Activated T-cell treated with anti-CD3 and anti-CD28 coated beads, Interleukin-2, amount 50 U/mL, for 24 hours (primary cell): ENCODE data around the gene SCAPER.
A peak's percentile ranks its signal among the peaks of the same experiment; 100 is the strongest.

ENCODE experiments used
- DNase-seq: peaks from one replicate; pipeline ENCODE4 v3.0.0-alpha.2; 2020
- H3K27ac Mint-ChIP-seq: 2 replicates; pipeline ENCODE4 v1.8.0; 2020; ENCODE audit warnings: mild to moderate bottlenecking, mixed read lengths
- H3K27me3 Mint-ChIP-seq: 2 replicates; pipeline ENCODE4 v1.8.0; 2020; ENCODE audit warnings: mixed read lengths
- H3K36me3 Mint-ChIP-seq: 2 replicates; pipeline ENCODE4 v1.8.0; 2020; ENCODE audit warnings: low read depth, mixed read lengths
- H3K4me1 Mint-ChIP-seq: 2 replicates; pipeline ENCODE4 v1.8.0; 2020; ENCODE audit warnings: low read depth, mixed read lengths
- H3K4me3 Mint-ChIP-seq: 2 replicates; pipeline ENCODE4 v1.8.0; 2020; ENCODE audit warnings: mild to moderate bottlenecking, moderate library complexity, mixed read lengths
- H3K9me3 Mint-ChIP-seq: 2 replicates; pipeline ENCODE4 v1.8.0; 2020; ENCODE audit warnings: mixed read lengths

Gene SCAPER

DNA sequence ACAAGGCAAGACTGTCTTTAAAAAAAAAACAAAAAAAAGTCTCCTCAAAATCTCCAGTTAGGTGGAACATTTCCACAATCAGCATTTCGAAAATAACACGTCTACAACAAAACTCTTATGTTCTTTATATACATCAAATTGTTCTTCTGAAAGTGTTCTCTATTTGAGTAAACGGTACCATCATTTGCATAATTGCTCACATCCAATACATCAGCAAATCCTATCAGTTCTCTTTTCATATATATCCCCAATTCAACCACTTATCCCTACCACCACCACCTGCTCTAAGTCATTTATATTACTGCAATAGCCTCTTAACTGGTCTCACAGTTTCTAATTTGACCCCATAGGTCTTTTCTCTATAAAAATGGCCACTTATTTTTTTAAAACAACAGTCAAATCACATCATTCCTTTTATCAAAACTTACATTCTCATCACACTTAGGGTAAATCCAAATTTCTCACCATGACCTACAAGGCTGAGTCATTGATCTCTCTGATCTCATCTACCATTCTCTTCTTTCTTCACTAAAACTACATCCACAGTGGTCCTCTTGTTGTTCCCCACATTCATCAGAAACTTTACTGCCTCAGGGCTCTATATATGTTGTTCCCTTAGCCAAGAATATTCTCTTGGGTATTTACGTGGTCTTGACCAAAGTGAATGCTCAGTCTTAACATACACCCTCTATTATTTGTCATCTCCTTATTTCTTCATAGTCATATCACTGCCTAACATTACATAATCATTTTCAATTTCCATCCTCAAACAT is 237.0 kb downstream of the SCAPER start:
- Mint-ChIP-seq H3K4me1 (peaks cover 8% of the 10 kb centered on the region), H3K9me3 (no peaks in the 10 kb centered on the region), H3K36me3 (peaks cover 24% of the 10 kb centered on the region), H3K4me3 (no peak overlapping the region), H3K27ac (peak overlapping the region; percentile 18), H3K27me3 (no peaks in the 10 kb centered on the region)
- DNase-seq: no peak

DNA sequence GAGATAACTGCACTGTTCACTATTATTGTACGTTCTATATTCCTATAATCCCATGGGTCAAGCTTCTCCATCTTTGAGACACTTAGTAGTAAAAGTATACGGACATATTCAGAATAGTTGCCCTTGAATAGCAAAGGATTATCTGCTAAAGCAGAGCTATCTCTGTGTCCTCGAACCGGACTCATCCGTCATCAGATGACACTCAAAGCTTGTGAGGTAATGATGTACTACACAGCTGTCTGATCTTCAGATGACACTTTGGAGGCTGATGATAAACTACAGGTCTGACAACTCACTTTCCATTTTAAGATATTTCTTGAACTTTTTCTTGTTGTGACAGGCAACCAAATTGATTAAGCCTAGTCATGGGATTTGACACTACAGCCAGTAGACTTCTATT is 240.2 kb downstream of the SCAPER start:
- Mint-ChIP-seq H3K27me3 (no peaks in the 10 kb centered on the region), H3K36me3 (peaks cover 50% of the 10 kb centered on the region), H3K9me3 (peaks cover 2% of the 10 kb centered on the region), H3K4me3 (no peak overlapping the region), H3K27ac (no peak overlapping the region), H3K4me1 (peaks cover 8% of the 10 kb centered on the region)
- no peak for DNase-seq

DNA sequence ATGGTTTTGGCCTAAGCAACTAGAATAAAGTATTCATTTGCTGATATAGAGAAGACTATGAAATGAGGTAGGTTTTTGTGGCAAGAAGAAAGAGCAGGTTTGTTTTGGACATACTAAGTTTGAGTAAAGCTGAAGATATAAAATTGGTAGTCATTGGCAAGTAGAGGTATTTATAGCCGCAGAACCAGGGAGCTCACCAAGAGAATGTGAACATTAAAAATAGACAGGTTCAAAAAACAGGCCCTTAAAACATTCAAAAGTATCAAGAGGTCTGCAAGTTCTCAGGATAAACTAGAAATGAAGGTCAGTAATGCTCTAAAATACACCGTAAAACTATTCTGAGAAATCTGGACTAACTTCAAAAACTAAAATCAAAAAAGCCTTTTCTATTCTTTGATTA is 240.7 kb downstream of the SCAPER start:
- Mint-ChIP-seq H3K27ac (no peak overlapping the region), H3K4me3 (no peak overlapping the region), H3K36me3 (peaks cover 55% of the 10 kb centered on the region), H3K4me1 (peaks cover 8% of the 10 kb centered on the region), H3K9me3 (peaks cover 4% of the 10 kb centered on the region), H3K27me3 (no peaks in the 10 kb centered on the region)
- DNase-seq: no peak

DNA sequence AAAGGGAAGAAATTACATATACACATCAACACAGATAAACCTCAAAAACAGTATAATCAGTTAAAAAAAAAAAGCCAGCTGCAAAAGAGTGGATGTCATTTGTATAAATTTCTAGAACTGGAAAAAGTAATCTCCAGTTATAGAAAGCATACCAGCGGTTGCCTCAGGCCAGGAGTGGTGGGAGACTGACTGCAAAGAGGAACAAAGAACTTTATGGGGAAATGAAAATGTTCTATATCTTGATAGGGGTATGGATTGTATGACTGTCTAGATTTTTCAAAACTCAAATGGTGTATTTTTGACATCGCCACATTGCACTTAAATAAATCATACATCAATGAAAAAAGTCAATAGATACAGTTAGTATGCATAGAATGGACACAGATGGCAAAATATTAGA is 241.6 kb downstream of the SCAPER start:
- Mint-ChIP-seq H3K4me3 (no peak overlapping the region), H3K27me3 (no peaks in the 10 kb centered on the region), H3K36me3 (peaks cover 64% of the 10 kb centered on the region), H3K27ac (no peak overlapping the region), H3K4me1 (peaks cover 7% of the 10 kb centered on the region), H3K9me3 (peaks cover 4% of the 10 kb centered on the region)
- no peak for DNase-seq

DNA sequence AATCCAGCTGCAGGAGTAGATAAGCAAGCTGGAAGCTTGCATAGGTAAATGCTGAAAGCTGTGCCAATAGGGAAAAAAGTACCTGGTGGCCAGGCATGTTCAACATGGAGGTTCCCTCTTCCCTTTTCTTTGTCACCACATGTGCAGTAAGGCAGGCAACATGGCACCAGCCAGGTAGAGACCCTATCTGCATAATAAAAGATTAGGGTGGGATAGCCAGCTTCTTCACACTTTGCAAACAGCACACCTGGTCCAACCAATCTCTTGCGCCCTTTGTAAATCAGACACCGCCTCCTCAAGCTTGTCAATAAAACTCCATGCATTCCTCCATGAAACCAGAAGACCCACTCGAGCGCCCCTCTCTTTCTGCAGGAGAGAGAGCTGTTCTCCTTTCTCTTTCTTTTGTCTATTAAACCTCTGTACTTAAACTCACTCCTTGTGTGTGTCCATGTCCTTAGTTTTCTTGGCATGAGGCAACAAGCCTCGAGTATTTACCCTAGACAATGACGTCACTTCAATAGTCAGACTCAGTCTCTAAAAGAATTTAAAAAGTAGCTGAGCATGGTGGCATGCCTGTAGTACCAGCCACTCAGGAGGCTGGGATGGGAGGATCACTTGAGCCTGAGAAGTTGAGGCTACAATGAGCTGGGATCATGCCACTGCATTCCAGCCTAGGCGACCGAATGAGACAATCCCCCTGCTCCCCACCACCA is 256.3 kb downstream of the SCAPER start:
- no peaks in the 10 kb centered on the region for H3K27me3 Mint-ChIP-seq
- H3K9me3 Mint-ChIP-seq: peaks cover 13% of the 10 kb centered on the region
- H3K4me3 Mint-ChIP-seq: no peak overlapping the region
- H3K27ac Mint-ChIP-seq: no peak overlapping the region
- DNase-seq: no peak
- peaks cover 54% of the 10 kb centered on the region for H3K36me3 Mint-ChIP-seq
- H3K4me1 Mint-ChIP-seq: peaks cover 11% of the 10 kb centered on the region

DNA sequence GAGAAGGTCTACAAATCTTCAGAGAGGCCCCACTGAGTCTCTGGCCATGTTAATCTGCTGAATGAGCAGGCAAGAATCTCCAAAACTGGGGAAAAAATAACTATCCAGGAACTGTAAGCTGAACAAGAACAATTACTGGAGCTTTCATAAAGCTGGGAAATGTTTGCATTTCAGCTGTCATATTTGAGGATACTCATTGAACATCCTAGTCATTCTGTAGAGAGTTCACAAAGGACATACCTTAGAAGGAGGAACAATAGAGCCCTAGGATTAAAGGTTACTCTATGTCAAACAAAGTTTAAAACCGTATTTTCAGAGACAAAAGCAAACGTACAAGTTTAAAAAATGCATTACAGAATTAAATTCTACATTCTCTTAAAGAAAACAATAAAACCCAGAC is 257.5 kb downstream of the SCAPER start:
- no peak for DNase-seq
- Mint-ChIP-seq H3K4me3 (no peak overlapping the region), H3K27ac (no peak overlapping the region), H3K9me3 (peaks cover 2% of the 10 kb centered on the region), H3K27me3 (no peaks in the 10 kb centered on the region), H3K36me3 (peaks cover 49% of the 10 kb centered on the region), H3K4me1 (no peaks in the 10 kb centered on the region)

DNA sequence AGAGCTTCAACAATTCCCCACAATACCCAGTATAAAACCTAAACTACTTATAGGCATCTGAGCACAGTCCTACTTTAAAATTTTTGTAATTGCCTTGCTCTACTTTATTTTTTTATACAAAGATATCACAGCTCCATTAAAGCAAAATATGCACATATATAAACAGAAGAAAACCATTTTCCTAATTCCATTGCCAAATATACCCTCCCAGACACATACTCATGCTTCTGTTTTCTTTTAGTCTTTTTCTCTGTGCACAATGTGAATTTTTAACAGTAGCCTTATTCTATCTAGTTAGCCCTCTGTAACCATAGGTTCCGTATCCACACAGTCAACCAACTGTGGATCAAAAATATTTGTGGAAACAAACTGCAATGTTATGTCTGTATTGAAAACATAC is 260.5 kb downstream of the SCAPER start:
- no peaks in the 10 kb centered on the region for H3K27me3 Mint-ChIP-seq
- DNase-seq: no peak
- H3K4me3 Mint-ChIP-seq: no peak overlapping the region
- no peaks in the 10 kb centered on the region for H3K4me1 Mint-ChIP-seq
- peaks cover 34% of the 10 kb centered on the region for H3K36me3 Mint-ChIP-seq
- H3K27ac Mint-ChIP-seq: no peak overlapping the region
- peaks cover 2% of the 10 kb centered on the region for H3K9me3 Mint-ChIP-seq

DNA sequence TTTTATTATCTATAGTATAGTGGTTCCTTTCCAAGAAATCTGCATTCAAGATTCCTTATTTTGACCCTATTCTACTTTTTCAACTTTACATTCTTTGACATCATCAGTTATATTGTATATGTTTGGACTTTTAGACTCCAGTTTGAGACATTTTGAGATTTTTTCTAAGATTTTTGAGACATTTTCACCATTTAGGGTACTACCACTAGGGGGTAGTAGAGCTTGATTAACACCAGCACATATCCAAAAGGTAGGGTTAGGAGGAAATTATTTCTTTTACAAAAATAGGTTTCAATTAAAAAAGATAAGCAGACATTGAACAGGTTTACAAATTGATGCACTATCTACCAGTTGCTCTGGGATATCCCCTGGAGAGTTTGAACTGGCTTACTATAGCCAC is 262.5 kb downstream of the SCAPER start:
- H3K27ac Mint-ChIP-seq: no peak overlapping the region
- peaks cover 1% of the 10 kb centered on the region for H3K9me3 Mint-ChIP-seq
- H3K4me3 Mint-ChIP-seq: no peak overlapping the region
- H3K36me3 Mint-ChIP-seq: peaks cover 28% of the 10 kb centered on the region
- DNase-seq: no peak
- no peaks in the 10 kb centered on the region for H3K27me3 Mint-ChIP-seq
- no peaks in the 10 kb centered on the region for H3K4me1 Mint-ChIP-seq

DNA sequence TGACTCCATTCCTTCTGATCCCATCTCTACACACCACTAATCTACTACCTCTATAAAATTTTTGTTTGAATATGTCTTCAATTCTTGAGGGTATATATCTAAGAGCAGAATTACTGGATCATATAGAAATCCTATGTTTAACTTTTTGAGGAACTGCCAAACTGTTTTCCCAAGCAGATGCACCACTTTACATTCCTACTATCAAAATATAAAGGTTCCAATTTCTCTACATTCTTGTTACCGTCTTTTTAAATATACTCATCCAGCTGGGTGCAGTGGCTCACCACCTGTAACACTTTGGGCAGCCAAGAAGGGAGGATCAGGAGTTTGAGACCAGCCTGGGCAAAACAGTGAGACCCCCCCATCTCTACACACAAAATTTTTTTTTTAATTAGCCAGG is 268.0 kb downstream of the SCAPER start:
- no peaks in the 10 kb centered on the region for H3K4me1 Mint-ChIP-seq
- no peak overlapping the region for H3K4me3 Mint-ChIP-seq
- H3K36me3 Mint-ChIP-seq: peaks cover 32% of the 10 kb centered on the region
- DNase-seq: no peak
- H3K27me3 Mint-ChIP-seq: no peaks in the 10 kb centered on the region
- peaks cover 13% of the 10 kb centered on the region for H3K9me3 Mint-ChIP-seq
- no peak overlapping the region for H3K27ac Mint-ChIP-seq

DNA sequence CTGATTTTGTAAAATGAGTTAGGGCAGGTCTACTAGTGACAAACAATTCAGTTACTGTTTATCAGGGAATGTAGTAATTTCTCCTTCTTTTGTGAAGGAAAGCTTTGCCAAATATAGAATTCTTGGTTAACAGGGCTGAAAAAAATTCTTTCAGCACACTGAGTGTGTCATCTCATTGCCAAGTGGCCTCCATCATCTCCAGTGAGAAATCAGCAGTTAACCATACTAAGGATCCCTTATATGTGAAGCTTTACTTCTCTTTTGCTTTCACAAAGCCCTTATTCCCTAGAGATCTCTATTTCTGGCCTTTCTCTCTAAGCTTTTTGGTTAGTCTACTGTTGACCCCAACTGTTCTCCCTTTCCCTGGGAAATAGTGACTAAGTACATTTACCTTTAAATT is 269.1 kb downstream of the SCAPER start:
- Mint-ChIP-seq H3K9me3 (peaks cover 13% of the 10 kb centered on the region), H3K4me3 (no peak overlapping the region), H3K4me1 (no peaks in the 10 kb centered on the region), H3K36me3 (peaks cover 32% of the 10 kb centered on the region), H3K27ac (no peak overlapping the region), H3K27me3 (no peaks in the 10 kb centered on the region)
- no peak for DNase-seq

DNA sequence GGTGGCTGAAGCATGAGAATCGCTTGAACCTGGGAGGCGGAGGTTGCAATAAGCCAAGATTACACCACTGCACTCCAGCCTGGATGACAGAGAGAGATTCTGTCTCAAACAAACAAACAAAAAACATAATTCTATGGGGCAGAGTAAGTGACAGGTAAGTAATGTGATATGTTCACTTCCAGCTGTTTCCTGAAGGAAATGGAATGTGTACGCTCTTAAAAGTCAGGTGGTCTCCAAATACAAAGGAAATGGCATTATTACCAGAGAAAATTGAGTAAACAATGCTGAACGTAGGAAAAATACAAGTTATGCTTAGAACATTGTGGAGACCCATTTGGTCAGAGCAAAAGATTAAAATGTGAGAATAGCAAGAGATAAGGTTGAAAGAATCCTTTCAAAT is 278.5 kb downstream of the SCAPER start:
- no peaks in the 10 kb centered on the region for H3K4me1 Mint-ChIP-seq
- H3K36me3 Mint-ChIP-seq: peaks cover 9% of the 10 kb centered on the region
- no peak overlapping the region for H3K27ac Mint-ChIP-seq
- no peak for DNase-seq
- H3K9me3 Mint-ChIP-seq: peaks cover 3% of the 10 kb centered on the region
- no peaks in the 10 kb centered on the region for H3K27me3 Mint-ChIP-seq
- no peak overlapping the region for H3K4me3 Mint-ChIP-seq

DNA sequence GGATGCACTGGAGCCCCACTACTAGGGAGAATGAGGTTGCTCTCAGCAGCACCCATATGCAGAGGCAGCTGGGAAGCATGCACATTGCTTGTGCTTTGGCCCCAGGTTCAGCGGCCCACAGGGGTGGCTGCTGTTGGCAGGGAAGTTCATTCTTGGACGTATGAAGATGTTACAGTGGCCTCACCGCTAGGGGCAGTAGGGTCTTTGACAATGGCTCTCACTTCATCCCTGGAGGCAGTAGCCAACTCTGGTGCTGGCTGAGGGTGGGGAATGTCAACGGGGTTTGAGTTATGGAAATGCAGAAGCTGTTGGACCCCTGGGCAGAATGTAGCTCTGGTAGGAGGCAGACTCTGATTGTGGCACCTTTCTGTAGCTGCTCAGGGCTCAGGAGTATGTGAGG is 279.9 kb downstream of the SCAPER start:
- Mint-ChIP-seq H3K4me1 (no peaks in the 10 kb centered on the region), H3K4me3 (no peak overlapping the region), H3K27me3 (no peaks in the 10 kb centered on the region), H3K27ac (no peak overlapping the region), H3K9me3 (peaks cover 3% of the 10 kb centered on the region), H3K36me3 (peaks cover 18% of the 10 kb centered on the region)
- no peak for DNase-seq

DNA sequence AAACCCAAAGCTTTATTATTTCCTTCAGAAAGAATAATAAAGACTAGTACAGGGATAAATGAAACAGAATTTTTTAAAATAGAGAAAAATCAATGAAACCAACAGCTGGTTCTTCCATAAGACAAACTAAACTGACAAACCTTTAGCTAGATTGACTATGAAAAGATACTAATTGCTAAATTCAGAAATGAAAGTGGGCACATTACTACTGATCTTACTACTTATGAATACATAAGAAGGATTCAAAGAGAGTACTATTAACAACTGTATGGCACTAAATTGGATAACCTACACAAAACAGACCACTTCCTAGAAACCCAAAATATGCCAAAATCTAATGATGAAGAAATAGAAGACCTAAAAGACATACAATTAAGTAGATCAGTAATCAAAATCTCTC is 290.4 kb downstream of the SCAPER start:
- H3K27me3 Mint-ChIP-seq: no peaks in the 10 kb centered on the region
- peaks cover 9% of the 10 kb centered on the region for H3K4me1 Mint-ChIP-seq
- H3K4me3 Mint-ChIP-seq: no peak overlapping the region
- no peak for DNase-seq
- H3K36me3 Mint-ChIP-seq: peaks cover 69% of the 10 kb centered on the region
- peaks cover 25% of the 10 kb centered on the region for H3K9me3 Mint-ChIP-seq
- H3K27ac Mint-ChIP-seq: no peak overlapping the region

DNA sequence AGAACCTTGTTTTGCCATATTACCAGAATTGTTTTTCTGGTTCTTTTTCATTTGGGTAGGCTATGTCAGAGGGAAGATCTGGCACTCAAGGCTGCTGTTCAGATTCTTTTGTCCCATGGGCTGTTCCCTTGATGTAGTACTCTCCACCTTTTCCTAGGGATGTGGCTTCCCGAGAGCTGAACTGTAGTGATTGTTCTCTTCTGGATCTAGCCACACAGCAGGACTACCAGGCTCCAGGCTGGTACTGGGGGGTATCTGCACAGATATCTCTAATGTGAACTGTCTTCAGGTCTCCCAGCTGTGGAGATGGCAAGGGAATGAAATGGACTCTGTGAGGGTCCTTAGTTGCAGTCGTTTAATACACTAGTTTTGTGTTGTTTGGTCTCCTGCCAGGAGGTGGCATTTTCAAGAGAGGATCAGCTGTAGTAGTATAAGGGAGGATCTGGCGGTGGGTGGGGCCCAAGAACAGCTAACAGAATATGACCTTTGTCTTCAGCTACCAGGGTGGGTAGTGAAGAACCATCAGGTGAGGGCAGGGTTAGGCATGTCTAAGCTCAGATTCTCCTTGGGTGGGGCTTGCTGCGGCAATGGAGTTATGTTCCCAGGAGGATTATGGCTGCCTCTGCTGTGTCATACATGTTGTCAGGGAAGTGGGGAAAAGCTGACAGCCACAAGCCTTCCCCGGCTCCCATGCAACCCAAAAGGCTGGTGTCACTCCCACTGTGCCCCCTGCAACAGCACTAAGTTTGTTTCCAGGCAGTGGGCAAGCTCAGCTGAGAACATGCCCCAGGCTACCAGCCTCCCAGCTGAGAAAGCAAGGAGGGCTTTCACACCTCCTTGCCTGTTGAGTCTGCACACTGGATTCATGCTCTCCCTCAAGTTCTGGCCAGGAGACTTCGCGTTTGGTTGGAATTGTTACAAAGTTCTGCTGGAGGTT is 316.1 kb downstream of the SCAPER start:
- Mint-ChIP-seq H3K4me1 (no peaks in the 10 kb centered on the region), H3K27ac (no peak overlapping the region), H3K36me3 (peaks cover 18% of the 10 kb centered on the region), H3K4me3 (no peak overlapping the region), H3K9me3 (peaks cover under 1% of the 10 kb centered on the region), H3K27me3 (no peaks in the 10 kb centered on the region)
- DNase-seq: no peak

DNA sequence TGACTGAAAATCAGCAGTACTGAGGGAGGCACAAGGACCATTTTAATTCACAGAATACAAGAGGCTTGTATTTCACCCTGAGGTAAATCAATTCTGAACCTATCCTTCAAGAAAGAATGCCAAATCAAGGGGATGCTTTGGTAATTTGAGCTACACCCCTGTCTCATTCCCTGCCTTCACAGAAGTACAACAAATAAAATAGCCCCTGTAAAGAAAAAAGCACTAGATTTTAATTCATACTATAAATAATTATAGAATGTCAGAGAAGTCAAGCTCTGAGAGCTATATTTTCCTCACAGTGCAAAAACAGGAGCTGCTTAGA is 319.6 kb downstream of the SCAPER start:
- Mint-ChIP-seq H3K27me3 (no peaks in the 10 kb centered on the region), H3K27ac (no peak overlapping the region), H3K36me3 (peaks cover 35% of the 10 kb centered on the region), H3K9me3 (peaks cover 15% of the 10 kb centered on the region), H3K4me3 (no peak overlapping the region), H3K4me1 (no peaks in the 10 kb centered on the region)
- DNase-seq: no peak
